Panc1 (cell line): ENCODE data around the gene LAMB1.

Experiments used
- CTCF ChIP-seq: fragments of 450-650 bp; IDR thresholded peaks from 2 replicates; pipeline ENCODE4 v1.5.1; 2017; ENCODE audit warnings: mild to moderate bottlenecking
- POLR2AphosphoS5 ChIP-seq: IDR thresholded peaks from 2 replicates; pipeline ENCODE4 v1.6.1; 2012; ENCODE audit warnings: mild to moderate bottlenecking, low read depth, low read length, moderate library complexity
- SIN3A ChIP-seq: IDR thresholded peaks from 2 replicates; pipeline ENCODE4 v1.6.1; 2012; ENCODE audit warnings: low read depth, mild to moderate bottlenecking, low read length, moderate library complexity, borderline replicate concordance; ENCODE audit not compliant: insufficient read depth
- TCF7L2 ChIP-seq: IDR thresholded peaks from 2 replicates; pipeline ENCODE4 v1.6.1; 2011; ENCODE audit warnings: mild to moderate bottlenecking, low read depth, low read length, inconsistent platforms
- TF ChIP-seq, protein P1 (sequence below), 2 experiments: IDR thresholded peaks; 2 replicates each; pipeline ENCODE4 v1.6.1; 2011 to 2012; ENCODE audit warnings: low read depth in 2 of 2, control low read depth in 1 of 2, low read length in 1 of 2, mild to moderate bottlenecking in 1 of 2, moderate library complexity in 1 of 2; ENCODE audit not compliant: insufficient read depth in 1 of 2

GRCh38 chr7:108026116-108026515 is 23.2 kb upstream of the LAMB1 start:
- TF ChIP-seq CTCF (no peak), TCF7L2 (no peak), POLR2AphosphoS5 (no peak), SIN3A (no peak)
- TF ChIP-seq, protein P1, sequence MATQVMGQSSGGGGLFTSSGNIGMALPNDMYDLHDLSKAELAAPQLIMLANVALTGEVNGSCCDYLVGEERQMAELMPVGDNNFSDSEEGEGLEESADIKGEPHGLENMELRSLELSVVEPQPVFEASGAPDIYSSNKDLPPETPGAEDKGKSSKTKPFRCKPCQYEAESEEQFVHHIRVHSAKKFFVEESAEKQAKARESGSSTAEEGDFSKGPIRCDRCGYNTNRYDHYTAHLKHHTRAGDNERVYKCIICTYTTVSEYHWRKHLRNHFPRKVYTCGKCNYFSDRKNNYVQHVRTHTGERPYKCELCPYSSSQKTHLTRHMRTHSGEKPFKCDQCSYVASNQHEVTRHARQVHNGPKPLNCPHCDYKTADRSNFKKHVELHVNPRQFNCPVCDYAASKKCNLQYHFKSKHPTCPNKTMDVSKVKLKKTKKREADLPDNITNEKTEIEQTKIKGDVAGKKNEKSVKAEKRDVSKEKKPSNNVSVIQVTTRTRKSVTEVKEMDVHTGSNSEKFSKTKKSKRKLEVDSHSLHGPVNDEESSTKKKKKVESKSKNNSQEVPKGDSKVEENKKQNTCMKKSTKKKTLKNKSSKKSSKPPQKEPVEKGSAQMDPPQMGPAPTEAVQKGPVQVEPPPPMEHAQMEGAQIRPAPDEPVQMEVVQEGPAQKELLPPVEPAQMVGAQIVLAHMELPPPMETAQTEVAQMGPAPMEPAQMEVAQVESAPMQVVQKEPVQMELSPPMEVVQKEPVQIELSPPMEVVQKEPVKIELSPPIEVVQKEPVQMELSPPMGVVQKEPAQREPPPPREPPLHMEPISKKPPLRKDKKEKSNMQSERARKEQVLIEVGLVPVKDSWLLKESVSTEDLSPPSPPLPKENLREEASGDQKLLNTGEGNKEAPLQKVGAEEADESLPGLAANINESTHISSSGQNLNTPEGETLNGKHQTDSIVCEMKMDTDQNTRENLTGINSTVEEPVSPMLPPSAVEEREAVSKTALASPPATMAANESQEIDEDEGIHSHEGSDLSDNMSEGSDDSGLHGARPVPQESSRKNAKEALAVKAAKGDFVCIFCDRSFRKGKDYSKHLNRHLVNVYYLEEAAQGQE (IDR thresholded peaks at IDR 0.05; ENCODE audit: insufficient read depth in 1 of 2, low read depth in 2 of 2, low read length in 1 of 2): no peak
